Fibroblast of skin of abdomen (primary cell): ENCODE measurements around the gene BPIFB1.

Experiments used
- DNase-seq: peaks from one replicate; pipeline ENCODE4 v3.0.0-alpha.2; 2013

The BPIFB1 gene

DNA sequence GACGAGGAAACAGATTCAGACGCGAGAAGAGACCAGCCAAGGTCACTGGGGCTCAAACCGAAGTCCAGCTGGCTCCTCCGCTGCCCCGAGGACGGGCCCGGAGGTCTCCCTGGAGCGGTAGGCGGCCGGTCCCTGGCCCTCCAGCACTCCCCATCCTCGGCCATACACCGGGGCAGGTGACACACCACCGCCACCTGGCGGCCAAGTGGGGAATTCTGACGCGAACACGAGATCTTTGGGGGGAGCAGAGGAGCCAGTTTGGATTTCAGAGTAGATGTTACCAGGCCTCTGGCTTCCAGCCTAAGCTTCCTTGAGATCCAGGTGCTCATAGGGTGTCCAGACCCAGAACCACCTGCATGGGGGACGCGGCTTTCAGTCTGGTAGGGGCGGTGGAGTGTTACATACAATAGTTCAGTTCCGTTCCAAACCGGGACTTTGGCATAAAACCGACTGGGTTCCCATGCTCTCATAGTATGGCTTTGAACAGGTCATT is 16.1 kb downstream of the BPIFB1 start:
- DNase-seq, result peak; percentile 33

DNA sequence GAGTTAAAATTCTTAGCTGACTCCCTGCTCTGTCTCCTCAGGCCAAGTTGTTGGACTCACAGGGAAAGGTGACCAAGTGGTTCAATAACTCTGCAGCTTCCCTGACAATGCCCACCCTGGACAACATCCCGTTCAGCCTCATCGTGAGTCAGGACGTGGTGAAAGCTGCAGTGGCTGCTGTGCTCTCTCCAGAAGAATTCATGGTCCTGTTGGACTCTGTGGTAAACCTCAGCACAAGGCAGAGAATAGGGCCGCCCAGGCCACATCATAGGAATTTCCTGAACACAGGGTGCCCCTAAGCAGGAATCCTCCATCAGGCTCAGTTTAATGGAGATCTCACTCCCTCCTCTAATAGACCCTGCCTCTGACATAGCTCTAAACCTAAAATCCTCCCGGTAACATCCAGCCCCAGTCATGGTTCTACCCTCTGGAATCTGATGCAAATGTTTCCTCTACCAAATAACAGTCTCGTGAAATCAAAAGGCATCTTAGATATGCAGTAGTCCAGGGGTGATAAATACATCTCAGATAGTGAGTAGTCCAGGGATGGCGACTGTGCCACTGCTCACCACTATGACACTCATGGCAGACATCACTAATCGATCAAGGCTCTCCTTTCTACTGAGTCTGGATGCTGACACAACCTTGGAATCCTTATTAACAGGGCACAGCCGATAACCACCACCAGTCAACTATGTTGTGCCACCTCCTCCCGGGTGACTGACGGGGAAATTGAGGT is 18.3 kb downstream of the BPIFB1 start:
- peak; percentile 17 for DNase-seq

DNA sequence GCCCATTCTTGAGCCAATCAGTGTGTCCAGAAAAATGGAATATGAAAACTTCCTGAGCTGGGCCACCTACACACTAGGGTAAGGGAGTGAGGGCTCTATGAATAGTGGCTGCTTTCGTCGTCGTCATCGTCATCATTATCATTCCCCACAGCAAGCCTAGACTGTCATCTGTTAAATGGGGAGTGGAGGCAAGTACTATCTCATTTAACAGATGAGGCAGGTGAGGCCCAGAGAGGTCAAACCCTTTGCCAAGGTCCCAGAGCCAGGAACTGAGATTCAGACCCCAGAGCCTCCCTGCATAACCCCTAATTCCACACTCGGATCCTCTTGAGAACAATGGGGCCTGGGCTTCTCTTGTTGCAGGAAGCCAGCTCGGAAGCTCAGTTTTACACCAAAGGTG is 20.6 kb downstream of the BPIFB1 start:
- no peak for DNase-seq

DNA sequence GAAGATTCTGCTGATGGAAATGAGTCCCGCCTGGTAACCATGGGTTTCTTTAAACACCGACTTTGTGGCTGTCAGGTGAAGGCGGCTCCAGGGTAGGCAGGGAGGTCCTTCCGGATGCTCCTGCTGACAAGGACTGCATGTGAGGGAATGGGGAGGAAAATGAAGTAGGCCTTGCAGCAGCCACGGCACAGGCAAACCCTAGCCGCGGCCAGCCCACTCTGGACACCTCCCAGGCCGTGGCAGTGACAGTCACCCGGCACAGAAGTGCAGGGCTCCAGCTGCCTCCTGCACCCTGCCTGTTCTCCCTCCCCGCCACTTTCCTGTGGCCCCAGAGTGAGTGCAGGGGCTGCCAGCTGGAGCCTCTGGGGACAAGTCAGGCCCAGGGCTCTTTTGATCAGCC is 21.0 kb downstream of the BPIFB1 start:
- DNase-seq, result no peak

DNA sequence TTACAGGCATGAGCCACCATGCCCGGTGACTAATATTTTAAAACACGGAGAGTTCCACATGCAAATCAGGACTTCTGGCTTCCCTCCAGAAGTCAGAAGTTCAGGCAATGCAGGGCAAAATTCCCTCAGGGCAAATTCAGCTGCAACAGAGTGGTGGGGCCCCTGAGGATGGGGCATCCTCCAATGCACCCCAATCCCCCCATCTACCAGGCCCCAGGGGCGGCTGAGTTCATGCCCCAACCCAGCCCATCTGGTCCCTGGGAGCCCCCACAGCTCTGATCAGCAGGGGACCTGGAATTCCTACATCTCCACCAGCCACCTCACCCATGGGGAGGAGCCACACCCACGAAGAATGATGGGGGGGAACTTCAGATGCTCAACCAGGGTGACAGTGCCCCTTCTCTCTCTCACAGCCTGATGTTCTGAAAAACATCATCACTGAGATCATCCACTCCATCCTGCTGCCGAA is 22.6 kb downstream of the BPIFB1 start:
- DNase-seq, result peak; percentile 9

DNA sequence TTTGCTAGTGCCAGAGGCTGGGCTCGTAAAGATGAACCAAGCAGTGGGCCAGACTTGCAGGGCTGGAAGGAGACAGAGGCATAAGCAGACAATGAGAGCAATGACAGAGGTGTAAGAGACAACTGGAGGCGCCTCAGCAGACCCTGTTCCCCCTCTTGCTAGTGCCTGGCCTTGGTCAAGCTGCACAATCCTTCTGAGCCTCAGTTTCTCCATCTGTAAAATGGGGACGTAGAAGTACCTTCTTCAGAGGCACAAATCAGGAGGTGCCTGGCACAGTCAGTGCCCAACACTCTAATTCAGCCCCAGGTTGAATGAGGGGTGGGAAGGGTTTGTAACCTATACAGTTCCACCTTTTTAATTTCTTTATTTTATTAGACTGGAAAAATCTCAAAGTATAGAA is 23.2 kb downstream of the BPIFB1 start:
- no peak for DNase-seq

DNA sequence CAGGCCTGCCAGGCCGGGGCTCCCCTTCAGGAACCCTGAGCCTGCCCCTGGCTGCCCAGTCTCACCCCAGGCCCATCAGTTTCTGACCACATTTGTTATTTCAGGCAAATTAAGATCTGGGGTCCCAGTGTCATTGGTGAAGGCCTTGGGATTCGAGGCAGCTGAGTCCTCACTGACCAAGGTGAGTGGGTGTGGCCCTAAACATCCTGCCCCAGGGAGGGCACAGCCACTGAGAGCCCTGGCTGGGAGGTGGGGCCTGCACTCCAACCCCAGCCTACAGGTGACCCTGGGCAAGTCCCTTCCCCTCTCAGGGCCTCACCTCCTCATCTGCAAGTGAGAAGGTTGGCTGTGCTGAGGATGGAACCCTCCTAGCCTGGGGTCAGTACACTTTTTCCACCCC is 23.8 kb downstream of the BPIFB1 start:
- no peak for DNase-seq

DNA sequence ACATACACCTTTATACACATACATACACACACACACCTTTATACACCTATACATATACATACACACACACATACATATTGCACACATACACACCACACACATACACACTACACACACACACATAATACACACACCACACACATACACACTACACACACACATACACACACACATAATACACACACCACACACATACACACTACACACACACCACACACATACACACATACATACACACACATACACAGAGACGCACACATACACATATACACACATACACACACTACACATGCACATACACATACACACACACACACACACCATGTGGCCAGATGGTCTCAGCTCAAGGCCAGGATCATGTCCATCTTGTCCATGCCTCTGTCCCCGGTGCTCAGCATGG is 25.7 kb downstream of the BPIFB1 start:
- DNase-seq, result no peak

DNA sequence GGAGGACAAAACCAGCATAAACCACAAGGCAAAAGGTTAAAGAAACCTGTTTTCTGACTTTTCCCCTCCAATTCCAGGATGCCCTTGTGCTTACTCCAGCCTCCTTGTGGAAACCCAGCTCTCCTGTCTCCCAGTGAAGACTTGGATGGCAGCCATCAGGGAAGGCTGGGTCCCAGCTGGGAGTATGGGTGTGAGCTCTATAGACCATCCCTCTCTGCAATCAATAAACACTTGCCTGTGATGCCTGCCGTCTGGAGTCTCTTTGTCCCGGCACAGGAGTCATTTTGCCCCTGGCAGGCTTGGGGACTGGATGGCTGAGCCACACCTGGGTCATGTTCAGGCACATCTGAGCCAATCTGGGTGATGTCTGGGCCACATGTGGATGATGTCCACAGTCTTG is 26.6 kb downstream of the BPIFB1 start:
- DNase-seq, result no peak

DNA sequence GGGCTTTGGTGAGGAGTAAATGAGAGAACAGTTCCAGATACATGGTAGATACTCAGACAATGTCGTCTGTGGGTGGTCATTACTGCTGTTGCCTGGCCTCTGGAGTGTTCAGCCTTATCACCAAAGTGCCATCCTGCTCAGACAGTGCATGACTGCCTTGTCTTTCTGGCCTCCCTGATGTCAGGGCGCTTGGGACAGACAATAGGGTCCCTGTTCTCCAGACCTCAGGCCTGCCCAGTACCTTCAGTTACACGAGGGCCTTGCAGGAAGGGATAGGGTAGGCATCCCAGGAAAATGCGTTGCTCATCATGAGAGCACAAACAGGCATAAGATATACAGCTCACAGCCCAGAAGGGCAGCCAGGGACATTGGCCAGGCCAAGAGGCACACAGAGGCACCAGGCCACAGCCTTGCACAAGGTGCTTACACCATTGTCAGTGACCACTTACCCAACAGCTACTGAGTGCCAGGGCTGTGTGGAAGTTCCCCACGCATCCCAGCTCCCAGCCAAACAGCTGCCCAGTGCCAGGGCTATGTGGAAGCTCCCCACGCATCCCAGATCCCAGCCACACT is 27.4 kb downstream of the BPIFB1 start:
- DNase-seq, result no peak

DNA sequence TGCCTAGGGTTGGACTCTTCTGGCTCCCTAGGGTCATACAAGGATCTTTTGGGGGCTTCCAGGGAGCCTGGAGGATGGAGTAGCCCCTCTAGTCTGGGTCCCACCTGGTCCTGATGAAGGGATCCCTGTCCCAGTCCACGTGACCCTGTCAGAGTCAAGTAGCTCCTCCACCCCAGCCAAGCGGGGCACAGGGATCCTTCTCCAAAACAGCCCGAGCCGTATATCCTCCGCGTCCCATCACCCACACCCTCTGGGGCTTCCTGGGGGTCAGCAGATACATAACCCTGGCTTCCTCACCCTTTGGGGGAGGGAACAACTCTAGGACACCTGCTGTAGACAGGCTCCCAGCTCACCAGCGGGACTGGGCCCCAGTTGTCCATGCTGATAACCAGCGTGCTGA is 28.0 kb downstream of the BPIFB1 start:
- no peak for DNase-seq

DNA sequence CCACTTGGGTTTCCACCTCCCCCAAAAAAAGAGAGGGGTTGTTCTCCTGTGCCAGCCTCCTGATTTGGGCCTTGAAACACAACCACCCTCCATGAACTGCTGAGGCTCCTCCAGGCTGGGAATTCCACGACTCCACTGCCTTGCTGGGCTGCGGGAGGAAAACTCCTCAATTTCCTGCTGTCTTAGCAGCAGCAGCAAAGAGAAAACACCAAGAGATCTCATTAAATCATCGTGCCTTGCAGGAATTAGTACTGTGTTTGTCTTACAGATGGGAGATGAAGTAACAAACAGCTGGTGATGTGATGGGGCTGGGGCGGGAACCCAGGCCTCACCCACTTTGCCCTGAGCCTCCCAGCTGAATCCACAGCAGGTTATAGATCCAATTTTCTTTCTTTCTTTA is 29.0 kb downstream of the BPIFB1 start:
- DNase-seq, result no peak

DNA sequence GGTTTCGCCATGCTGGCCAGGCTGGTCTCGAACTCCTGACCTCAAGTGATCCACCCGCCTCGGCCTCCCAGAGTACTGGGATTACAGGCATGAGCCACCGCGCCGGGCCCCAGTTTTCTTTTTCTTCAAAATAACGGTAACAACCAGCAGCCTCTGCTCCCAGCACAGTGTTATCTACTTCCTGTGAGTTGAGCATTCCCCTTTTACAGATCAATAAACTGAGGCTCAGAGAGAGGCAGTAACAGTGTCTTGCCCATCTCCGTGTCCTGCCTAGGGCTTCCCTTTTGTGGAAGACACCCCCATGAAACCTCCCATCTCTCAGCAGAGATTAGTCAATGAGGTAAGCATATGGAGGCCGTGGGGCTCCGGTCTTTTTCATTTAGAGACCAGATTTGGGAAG is 29.6 kb downstream of the BPIFB1 start:
- no peak for DNase-seq

DNA sequence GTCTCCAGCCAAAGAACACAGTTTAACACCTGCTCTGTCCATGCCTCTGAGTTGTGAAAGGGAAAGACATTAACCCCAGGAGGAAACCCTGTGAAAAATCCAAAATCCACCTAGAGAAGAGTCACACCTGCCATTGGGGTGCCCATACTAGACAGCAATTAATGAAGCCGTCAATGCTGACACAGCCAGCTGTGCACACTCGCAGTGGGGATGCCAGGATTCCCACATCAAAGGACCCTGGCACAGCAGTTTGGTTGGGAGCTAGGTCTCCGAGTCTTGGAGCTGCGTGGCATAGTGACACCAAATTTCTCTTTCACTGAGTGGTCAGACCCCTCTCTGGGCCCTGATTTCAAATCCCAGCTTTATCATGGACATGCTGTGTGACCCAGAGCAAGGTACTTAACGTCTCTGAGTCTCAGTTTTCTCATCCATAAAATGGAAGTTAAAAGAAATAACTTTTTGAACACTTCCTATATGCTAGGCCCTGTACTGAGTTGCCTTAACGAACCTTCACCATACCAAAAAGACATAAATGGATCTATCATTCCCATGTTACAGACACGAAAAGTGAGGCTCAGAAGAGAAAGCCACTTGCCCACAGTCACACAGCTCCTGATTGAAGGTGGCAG is 30.8 kb downstream of the BPIFB1 start:
- no peak for DNase-seq

DNA sequence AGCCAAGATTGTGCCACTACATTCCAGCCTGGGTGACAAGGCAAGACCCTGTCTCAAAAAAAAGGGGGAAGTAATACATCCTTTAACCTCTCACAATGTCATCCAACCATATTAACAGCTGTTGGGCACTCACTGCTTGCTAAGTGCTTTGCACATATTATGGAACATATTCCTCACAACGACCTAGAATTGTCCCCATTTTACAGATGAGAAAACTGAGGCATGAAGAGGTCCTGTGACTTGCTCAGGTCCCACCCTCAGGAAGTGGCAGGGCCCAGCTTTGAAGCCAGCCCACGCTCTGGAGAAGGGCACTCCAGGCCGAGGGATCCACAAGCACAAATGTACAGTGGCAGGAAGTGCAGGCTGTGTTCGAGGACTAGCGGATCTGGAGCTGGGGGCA is 33.3 kb downstream of the BPIFB1 start:
- DNase-seq, result no peak

DNA sequence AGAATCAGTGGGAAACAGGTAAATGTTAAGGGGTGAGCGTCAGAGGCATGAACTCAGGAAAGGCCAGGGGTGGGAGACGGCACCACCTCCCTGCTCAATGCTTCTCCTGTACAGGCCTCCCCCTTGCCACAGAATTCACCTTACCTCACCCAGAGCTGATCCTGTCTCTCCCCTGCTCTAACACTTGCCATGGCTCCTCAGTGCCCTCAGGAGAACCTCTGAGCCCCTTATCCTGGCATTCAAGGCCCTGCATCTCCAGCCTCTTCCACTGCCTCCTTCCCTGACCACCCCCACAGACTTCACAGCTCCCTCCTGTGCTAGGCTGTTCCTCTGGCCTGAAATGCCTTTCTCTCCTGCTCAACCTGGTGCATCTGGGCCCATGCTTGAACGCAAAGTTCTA is 33.9 kb downstream of the BPIFB1 start:
- no peak for DNase-seq

DNA sequence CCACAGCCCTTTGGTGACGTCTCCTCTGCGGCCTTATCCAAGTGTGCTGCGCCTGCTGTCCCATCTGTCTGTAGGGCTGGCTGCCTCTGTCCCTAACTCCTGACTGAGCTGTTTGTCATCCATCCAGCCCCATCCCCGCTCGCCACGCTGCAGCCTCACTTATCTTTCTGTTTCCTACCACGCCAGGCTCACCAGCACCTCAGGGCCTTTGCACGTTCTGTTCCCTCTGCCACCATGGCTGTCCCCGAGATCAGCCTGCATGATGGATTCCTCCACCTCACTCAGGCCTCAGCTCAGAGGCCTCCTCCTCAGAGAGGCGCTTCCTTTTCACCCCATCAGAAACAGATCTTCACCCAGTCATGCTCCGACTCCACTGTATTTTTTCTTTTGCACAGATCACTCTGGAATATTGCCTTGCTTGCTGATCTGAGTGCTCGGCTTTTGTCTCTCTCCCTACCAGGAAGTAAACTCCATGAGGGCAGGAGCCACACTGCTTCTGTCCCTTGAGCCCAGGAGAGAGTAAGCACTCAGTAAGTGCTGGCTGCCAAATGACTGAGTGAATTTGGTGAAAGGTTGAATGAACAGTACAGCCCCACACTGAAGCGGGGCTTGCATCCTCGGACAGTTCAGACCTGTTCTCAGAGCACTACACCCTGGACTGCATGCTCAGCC is 34.5 kb downstream of the BPIFB1 start:
- DNase-seq, result no peak

DNA sequence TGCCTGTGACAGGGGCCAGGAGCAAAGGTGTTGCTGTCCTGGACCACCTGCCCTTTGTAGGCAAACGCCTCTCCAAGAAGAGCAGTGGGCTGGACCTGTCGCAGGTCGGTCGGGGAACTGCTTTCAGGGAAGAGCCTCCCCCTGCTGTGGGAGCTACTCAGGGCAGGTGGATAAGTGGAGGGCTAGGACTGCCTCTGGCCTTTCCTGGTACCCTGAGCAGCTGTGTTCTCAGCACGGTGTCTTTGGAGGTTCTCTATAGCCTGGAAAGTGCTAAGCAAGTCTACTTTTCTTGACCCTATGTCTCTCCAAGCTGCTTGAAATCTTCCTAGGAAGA is 35.0 kb downstream of the BPIFB1 start:
- DNase-seq, result no peak

DNA sequence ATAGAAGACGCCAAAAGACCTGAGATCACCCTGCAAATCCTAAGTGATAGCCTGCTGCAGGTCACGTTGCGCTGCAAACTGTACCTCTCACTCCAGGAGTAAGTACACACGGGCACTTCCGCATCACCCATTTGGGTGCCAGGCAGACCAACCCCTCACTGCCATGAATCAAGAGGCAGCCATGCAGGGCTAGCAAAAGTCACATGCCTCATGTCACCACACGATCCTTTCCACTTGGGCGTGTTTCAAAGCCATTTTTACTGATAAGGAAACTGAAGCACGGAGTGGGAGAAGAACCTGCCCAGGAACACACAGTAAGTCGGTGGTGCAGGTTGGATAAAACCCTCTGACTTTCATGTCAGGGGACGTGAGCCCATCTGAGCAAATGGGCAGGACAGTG is 37.0 kb downstream of the BPIFB1 start:
- DNase-seq, result no peak

DNA sequence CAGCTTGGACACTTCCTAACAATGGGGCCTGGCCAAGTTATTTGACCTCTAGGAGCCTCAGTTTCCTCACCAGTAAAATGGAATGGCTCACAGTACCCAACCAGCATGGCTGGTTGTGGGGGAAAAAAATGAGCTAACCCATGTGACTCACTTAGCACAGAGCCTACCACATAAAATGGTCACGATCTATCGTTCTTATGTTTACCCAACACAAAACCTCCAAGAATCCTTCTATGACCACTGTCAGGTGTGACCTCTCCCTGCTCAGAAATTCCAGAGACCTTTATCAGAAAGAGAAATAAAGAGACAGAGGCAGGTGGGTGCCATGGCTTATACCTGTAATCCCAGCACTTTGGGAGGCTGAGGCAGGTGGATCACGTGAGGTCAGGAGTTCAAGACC is 39.4 kb downstream of the BPIFB1 start:
- no peak for DNase-seq

DNA sequence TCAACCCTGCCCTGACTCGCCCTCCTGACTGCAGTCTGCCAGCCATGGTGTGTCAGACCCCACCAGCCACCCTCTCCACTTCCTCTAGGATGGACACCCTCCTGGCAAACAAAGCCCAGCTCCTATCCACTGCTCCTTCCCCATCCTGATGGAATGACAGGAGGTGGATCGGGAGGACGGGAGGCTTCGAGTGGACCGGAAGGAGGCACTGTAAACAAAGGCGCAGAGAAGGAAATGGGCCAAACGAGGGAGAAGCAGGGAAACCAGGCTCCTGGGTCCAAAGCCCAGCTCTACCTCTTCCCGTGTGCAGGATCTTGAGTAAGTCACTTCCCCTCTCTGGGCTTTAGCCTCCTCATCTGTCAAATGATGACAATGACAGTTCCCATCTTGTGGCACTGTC is 40.2 kb downstream of the BPIFB1 start:
- no peak for DNase-seq

DNA sequence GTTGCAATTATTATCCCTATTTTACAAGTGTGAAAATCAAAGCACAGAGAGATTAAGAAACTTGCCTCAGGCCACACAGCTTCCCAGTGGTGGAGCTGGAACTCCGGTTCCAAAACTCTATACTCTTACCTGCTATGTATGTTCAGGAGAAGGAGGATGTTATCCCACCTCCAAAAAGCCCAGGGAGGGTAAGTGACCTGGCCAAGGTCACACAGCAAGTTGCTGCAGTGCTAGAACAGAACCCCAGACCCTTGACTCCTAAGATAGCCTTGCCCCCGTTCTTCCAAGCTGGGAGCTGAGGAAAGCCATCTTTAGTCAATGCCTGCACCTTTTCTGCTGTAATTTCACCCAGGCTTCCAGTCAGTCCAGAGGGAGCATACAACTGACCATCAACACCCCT is 42.3 kb downstream of the BPIFB1 start:
- DNase-seq, result no peak
